ENCODE results near the gene GRAP2.

GRCh38 chr22:39907605-39908097, 6.8 kb downstream of the GRAP2 start:
- TF ChIP-seq POLR2A (IDR thresholded peaks at IDR 0.05): no peak
- TF ChIP-seq CTCF (IDR thresholded peaks at IDR 0.05): no peak

Measured in Peyer's patch (tissue), 4 donors.